Ectodermal cell (in vitro differentiated cells): ENCODE measurements around the gene PRRX1.

ENCODE experiments used
- H3K27ac ChIP-seq: 2 replicates; pipeline ENCODE4 v1.7.0; 2013; ENCODE audit warnings: mild to moderate bottlenecking, low read depth, low read length; ENCODE audit not compliant: insufficient read depth, poor library complexity, severe bottlenecking
- H3K27me3 ChIP-seq: 2 replicates; pipeline ENCODE4 v1.7.0; 2013; ENCODE audit warnings: mild to moderate bottlenecking, low read length; ENCODE audit not compliant: insufficient read depth, control insufficient read depth, poor library complexity, severe bottlenecking
- H3K36me3 ChIP-seq: one replicate; pipeline ENCODE4 v1.7.0; 2013; ENCODE audit warnings: low read length; ENCODE audit not compliant: control insufficient read depth, insufficient read depth
- H3K4me1 ChIP-seq: one replicate; pipeline ENCODE4 v1.7.0; 2013; ENCODE audit warnings: low read length; ENCODE audit not compliant: control insufficient read depth, insufficient read depth
- H3K4me3 ChIP-seq: 2 replicates; pipeline ENCODE4 v1.7.0; 2013; ENCODE audit warnings: low read depth, low read length, control low read depth; ENCODE audit not compliant: insufficient read depth
- H3K9me3 ChIP-seq: 2 replicates; pipeline ENCODE4 v1.7.0; 2013; ENCODE audit warnings: mild to moderate bottlenecking, low read length, moderate library complexity; ENCODE audit not compliant: control insufficient read depth
- WGBS, 2 experiments: methylation state at CpG; one replicate each; pipeline ENCODE4 v1.1.7; 2013; ENCODE audit warnings: missing lambda C conversion rate in 2 of 2; 5-methylcytosine and 5-hydroxymethylcytosine counted together

Gene PRRX1

DNA sequence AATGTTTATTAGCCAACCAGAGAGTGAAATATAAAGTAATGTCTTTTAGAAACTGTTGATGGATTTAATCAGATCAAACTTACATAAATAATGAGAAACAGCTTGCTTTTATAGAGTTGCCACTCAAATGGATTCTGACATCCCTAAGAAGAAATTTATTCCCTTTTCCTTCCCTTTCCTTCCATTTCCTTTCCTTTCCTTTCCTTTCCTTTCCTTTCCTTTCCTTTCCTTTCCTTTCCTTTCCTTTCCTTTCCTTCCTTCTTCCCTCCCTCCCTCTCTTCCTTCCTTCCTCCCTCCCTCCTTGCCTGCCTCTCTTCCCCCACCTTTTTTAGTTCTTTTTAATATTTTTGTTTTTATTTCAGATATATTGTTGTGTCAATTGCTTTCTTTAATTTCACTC lies 27.3 kb downstream of the PRRX1 start:
- H3K36me3 ChIP-seq = no peaks in the 10 kb centered on the region
- no peaks in the 10 kb centered on the region for H3K27me3 ChIP-seq
- no peak overlapping the region for H3K27ac ChIP-seq
- no peaks in the 10 kb centered on the region for H3K9me3 ChIP-seq
- H3K4me3 ChIP-seq = no peak overlapping the region
- no peaks in the 10 kb centered on the region for H3K4me1 ChIP-seq

DNA sequence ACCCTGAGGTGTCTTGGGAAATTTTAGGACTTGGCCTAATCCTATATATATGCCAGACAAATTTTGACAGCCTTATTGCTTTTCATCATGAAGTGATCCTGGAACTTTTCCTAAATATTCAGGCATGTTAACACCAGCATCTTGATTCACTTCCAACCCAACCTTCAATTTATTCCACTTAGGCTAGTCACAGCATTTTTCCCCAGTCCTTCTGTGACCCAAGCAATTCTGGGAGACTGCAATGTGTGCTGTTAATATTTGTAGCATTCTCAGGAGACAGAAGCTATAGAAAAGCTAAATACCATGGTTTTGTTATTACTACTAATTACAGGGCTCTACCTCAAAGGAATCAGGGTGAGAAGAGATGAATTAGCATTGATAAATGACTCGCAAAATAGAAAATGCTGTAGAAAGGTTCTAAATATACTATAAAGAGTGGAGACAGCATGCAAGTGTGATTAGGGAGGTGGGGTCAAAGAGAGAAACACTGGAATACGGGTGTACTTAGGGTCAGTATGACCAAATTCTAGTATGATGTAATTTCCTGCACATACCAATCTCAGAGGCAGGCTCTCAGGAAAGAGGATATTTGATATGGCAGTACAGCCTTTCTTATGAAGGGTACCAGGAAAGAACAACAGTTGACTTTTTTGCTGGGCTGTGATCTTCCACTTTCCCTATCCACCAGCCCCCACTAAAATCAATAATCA lies 29.1 kb downstream of the PRRX1 start:
- H3K27ac ChIP-seq = no peak overlapping the region
- no peaks in the 10 kb centered on the region for H3K27me3 ChIP-seq
- H3K4me3 ChIP-seq = no peak overlapping the region
- H3K9me3 ChIP-seq = no peaks in the 10 kb centered on the region
- H3K36me3 ChIP-seq = no peaks in the 10 kb centered on the region
- no peaks in the 10 kb centered on the region for H3K4me1 ChIP-seq
- WGBS, 2 experiments = 90 to 93% methylated on average over 2 of the region's 2 CpGs

DNA sequence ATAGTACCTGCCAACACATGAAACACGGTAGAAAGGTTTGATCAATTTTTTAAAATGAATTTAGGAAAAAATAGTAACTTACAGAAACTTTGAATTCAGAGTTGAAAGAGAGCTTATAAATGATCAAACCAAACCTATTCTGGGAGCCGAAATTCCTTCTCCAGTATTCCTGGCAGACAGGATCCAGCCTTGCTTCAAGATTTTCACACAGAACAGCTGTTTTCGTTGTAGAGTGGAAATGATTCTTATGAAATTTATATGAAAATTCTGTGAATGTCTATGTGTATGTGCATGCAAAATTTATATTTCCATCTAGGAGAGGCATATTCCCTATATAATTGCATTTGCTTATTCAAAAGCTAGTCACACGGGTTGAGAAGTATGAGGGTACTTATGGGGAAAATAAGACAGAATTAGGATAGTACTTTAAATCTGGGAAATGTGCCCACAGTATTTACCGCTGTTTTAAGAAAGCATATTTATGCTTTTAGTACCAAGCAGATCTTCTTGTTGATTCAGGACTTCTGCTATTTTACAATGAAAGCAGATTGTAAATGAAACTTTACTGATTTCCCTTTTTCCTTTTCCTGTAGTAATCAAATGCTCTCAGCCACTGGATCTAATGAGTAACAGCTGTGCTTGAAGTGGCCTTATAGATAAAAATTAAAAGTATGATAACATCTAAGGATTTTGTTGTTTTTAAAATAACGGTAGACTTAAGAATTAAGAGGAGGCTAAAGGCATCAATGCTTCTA lies 30.4 kb downstream of the PRRX1 start:
- Histone ChIP-seq H3K4me1 (peaks cover 5% of the 10 kb centered on the region), H3K4me3 (no peak overlapping the region), H3K27me3 (no peaks in the 10 kb centered on the region), H3K9me3 (no peaks in the 10 kb centered on the region), H3K36me3 (no peaks in the 10 kb centered on the region), H3K27ac (no peak overlapping the region)
- 94 to 98% methylated on average over 5 to 6 of the region's 6 CpGs for WGBS, 2 experiments

DNA sequence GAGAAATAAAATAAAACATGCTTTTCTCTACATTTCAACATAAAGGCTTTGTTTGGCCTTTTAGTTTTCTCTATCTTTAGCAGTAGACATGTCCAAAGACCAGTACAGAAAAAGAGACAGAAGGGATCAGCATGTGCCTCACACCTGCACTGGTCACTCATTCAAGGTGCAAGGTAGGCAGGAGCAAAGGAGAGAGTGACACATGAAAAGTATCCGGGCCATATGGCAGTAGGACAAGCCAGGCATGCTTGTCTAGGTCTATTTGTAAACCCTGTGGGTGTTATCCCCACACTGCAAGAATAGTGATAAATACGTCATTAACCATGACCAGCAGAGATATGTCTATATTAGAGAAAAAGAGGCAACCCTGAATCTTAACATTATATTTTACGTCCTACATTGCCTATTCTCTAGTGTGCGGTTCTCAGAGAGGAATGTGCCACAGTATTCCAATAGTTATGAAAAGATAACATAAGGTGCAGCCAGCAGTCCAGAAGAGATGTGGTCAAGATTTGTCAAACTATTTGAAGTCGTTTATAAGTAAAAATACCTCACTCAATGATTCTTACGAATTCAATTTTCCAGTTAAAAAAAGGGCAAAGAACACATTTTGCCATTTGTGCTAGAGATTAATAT lies 32.1 kb downstream of the PRRX1 start:
- no peaks in the 10 kb centered on the region for H3K9me3 ChIP-seq
- H3K27ac ChIP-seq = no peak overlapping the region
- H3K4me1 ChIP-seq = peaks cover 5% of the 10 kb centered on the region
- WGBS, 2 experiments = 95 to 99% methylated on average over 6 of the region's 6 CpGs
- no peaks in the 10 kb centered on the region for H3K36me3 ChIP-seq
- no peak overlapping the region for H3K4me3 ChIP-seq
- no peaks in the 10 kb centered on the region for H3K27me3 ChIP-seq

DNA sequence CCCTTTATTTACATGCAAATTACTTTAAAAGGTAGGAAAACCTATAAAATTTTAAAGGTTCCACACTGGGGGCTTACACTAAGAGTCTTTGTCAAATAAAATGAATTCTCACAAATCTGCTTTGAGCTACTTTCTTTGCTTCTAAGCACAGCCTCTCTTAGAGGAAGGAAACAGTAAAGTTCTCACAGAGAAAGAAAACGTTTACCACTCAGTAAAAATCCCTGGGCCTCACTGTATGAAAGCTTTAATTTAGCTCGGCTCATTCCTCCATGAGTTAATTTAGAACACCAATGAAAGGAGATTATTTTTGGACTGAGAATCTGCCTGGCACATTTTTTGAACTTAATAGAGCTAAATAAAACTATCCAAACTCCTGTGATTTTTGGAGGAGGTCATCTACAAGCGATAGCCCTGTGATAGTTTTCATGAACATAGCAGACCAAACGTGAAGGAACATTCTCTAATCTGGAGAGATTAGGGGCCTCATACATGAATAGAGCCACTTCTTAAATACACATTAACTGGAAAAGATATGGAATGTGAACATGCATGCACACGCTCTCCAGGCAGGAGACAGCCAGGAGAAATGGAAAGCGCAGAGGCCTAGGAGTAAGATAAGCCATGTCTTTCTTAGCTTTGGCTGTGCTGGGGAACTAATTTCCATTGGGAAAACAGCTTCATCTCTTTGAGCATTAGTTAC lies 32.8 kb downstream of the PRRX1 start:
- no peaks in the 10 kb centered on the region for H3K9me3 ChIP-seq
- no peak overlapping the region for H3K4me3 ChIP-seq
- no peaks in the 10 kb centered on the region for H3K27me3 ChIP-seq
- WGBS, 2 experiments = 88 to 96% methylated on average over 5 to 6 of the region's 6 CpGs
- H3K4me1 ChIP-seq = peaks cover 5% of the 10 kb centered on the region
- H3K36me3 ChIP-seq = no peaks in the 10 kb centered on the region
- no peak overlapping the region for H3K27ac ChIP-seq

DNA sequence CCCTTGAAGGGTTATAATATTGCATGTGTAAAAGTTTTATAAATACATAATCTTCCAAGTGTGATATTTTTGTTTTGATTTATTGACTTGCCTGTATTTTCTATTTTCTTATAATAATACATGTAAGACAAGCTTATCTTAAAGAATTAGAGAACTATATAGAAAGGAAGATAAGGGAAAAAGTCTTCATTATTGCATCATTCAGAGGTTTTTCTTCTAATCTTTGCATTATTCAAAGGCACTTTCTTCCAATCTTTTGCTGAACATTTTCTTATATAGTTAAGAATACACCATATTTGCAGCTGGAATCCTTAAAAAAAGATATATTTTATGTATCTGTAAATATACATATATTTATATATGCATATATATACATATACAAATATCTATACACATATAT lies 33.4 kb downstream of the PRRX1 start:
- no peaks in the 10 kb centered on the region for H3K27me3 ChIP-seq
- no peaks in the 10 kb centered on the region for H3K36me3 ChIP-seq
- peaks cover 5% of the 10 kb centered on the region for H3K4me1 ChIP-seq
- H3K27ac ChIP-seq = no peak overlapping the region
- no peak overlapping the region for H3K4me3 ChIP-seq
- H3K9me3 ChIP-seq = no peaks in the 10 kb centered on the region

DNA sequence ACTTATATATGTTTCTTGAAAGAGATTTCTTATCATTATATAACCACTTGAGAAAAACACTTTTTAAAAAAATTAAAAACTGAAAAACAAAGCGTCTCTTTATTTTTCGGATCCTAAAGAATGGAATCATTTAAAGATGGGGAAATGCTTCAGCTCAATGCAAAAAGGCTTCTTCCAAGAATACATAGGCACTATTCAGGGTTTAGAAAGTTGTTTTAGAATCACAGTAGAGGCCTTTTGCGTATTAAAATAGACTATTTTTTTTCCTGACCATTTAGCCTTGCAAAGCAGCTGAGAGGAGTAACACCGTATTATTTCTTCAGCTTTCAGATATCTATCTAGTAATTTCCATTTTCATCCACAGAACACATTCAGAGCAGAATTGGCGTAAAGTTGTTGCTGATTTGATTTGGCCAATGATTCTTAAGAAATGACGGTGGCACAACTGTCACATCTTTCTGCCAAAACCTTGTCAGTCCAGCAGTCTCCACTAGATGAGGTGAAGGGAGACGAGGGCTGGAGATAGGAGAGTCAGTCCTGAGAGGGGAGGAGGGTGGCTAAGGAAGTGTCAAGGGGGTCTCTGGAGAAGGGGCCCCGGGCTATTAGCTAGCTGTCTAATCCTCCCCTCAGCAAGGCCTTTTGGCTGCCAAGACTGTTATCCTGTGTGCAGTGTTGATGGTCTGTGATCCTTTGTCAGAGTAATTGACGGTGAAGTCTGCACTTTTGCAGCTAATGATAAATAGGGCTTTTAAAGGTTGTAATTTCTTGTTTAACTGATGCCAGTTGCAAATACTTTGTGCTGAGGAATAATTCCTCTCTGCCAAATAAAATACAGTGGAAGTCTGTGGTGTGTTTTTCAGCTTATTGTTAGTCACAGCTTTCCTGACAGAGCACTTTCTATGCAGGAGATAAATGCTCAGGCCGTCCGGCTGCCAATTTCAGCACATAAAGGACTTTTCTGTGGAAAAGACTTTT lies 34.7 kb downstream of the PRRX1 start:
- no peak overlapping the region for H3K4me3 ChIP-seq
- no peaks in the 10 kb centered on the region for H3K9me3 ChIP-seq
- no peaks in the 10 kb centered on the region for H3K27me3 ChIP-seq
- 86 to 93% methylated on average over 11 of the region's 11 CpGs for WGBS, 2 experiments
- peaks cover 5% of the 10 kb centered on the region for H3K4me1 ChIP-seq
- H3K36me3 ChIP-seq = no peaks in the 10 kb centered on the region
- H3K27ac ChIP-seq = no peak overlapping the region

DNA sequence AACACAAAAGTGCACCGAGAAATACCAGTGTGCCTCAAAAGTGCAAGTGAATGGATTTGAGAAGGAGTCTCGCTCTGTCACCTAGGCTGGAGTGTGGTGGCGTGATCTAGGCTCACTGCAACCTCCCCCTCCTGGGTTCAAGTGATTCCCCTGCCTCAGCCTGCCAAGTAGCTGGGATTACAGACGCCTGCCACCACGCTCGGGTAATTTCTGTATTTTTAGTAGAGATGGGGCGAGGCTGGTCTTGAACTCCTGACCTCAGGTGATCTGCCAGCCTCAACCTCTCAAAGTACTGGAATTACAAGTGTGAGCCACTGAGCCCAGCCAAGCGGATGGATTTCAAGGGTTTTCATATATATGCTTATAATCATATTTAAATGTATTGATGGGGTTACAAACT lies 35.8 kb downstream of the PRRX1 start:
- Histone ChIP-seq H3K9me3 (no peaks in the 10 kb centered on the region), H3K4me3 (no peak overlapping the region), H3K27ac (no peak overlapping the region), H3K36me3 (no peaks in the 10 kb centered on the region), H3K4me1 (peaks cover 5% of the 10 kb centered on the region), H3K27me3 (no peaks in the 10 kb centered on the region)
- 85 to 96% methylated on average over 7 to 8 of the region's 8 CpGs for WGBS, 2 experiments

DNA sequence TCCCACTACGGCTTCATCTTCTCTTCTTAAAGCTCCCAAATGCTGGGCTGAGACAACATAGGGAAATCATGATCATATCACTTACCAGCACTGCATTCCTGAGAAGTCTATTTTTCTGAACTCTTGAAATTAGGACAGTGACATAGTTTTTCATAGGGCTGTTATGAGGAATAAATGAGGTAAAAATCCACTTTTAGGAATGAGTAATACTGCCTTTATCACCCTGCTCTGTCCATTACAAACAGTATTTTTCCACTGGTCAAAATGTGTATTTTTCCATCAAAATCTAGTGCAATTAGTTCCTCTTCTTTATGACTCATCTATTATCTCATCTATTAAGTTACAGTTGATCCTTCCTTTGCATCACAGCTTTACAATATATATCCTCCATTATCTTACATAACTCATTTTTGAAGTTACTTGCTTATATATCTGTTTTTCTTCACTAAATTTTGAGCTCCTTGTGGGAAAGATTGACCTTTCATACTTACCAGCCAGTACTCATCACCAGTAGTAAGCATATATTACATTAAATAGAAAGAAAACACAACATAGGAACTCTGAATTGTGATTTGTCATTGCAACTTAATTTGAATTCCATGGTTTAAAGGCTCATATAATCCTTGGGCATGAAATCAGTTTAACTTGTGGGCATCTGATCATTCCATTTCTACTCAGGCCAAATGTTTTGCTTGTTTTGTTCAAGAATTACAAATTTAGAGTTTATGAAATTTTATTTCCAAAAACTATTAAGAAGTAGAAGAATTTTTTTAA lies 37.1 kb downstream of the PRRX1 start:
- Histone ChIP-seq H3K4me3 (no peak overlapping the region), H3K27ac (no peak overlapping the region), H3K36me3 (no peaks in the 10 kb centered on the region), H3K4me1 (peaks cover 5% of the 10 kb centered on the region), H3K9me3 (no peaks in the 10 kb centered on the region), H3K27me3 (no peaks in the 10 kb centered on the region)
- 88 to 96% methylated on average over 1 of the region's 1 CpG for WGBS, 2 experiments
